ENCODE data around the gene GLT8D1. TPM values are rescaled to one million over a fixed set of nuclear protein-coding genes. Genes with fewer than 3 reads are reported as not detected.

The GLT8D1 gene
- total and polyA plus RNA-seq, 4 donors, result 33.3 to 77.9 (median 56.7) TPM

DNA sequence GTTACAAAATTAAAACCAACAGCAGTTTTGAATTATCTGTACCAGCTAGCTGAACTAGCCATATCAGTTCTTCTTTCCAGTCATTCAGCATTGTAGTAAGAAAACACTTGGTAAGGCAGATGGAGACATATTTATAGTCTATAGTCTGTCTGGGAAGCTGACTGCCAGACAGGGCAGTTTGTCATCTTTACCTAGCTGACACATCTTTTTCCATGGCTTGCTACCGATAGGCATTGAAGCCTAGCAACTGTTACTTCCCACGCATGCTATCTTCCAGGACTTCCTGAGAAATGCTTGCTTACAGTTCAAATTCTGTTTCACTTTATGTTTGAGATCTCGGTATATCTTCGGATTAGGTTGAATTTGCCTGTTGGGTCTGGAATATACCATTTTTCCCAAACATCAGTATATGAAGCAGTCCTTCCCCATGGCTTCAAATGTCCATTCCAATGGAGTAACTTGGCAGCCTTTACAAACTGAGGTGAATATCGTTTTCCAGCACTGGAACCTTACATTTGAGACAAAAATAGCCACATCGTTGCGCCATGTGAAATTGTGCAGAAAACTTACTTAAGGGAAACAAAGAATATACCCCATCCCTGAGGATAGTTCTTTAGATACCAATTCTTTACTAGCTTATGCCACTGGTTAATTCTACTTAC is 10.9 kb downstream of the GLT8D1 start:
- no peaks in the 10 kb centered on the region for H3K9me3 ChIP-seq (ENCODE audit: control insufficient read depth in 4 of 4, low read length in 3 of 4)
- H3K9ac ChIP-seq (ENCODE audit: low read depth in 1 of 2, low read length in 2 of 2), result no peak overlapping the region
- peaks cover 17 to 76% (median 70%) of the 10 kb centered on the region in 4 donors for H3K36me3 ChIP-seq (ENCODE audit: control insufficient read depth in 4 of 4, insufficient read depth in 3 of 4, low read depth in 1 of 4, low read length in 3 of 4)
- no peaks in the 10 kb centered on the region for H3K27me3 ChIP-seq (ENCODE audit: control insufficient read depth in 4 of 4, insufficient read depth in 4 of 4, low read length in 3 of 4)
- H3K4me1 ChIP-seq (ENCODE audit: control insufficient read depth in 4 of 4, insufficient read depth in 4 of 4, low read length in 3 of 4), result peaks cover 0 to 2% (median 0%) of the 10 kb centered on the region in 4 donors
- 73% methylated on average over 7 of the region's 7 CpGs for WGBS
- DNase-seq (ENCODE audit: low spot score), result no peak
- no peak overlapping the region for H3K27ac ChIP-seq (ENCODE audit: low read depth in 1 of 2, low read length in 2 of 2)
- TF ChIP-seq RAD21 (IDR thresholded peaks at IDR 0.05), result no peak
- no peak for TF ChIP-seq GABPA (IDR thresholded peaks at IDR 0.05 in 1 of 2, conservative IDR thresholded peaks at IDR 0.05 in 1 of 2)
- TF ChIP-seq MAX (IDR thresholded peaks at IDR 0.05), result no peak
- no peak for TF ChIP-seq YY1 (IDR thresholded peaks at IDR 0.05)
- TF ChIP-seq RXRA (IDR thresholded peaks at IDR 0.05), result no peak
- TF ChIP-seq HNF4A (conservative IDR thresholded peaks at IDR 0.05), result no peak
- TF ChIP-seq, protein P1, sequence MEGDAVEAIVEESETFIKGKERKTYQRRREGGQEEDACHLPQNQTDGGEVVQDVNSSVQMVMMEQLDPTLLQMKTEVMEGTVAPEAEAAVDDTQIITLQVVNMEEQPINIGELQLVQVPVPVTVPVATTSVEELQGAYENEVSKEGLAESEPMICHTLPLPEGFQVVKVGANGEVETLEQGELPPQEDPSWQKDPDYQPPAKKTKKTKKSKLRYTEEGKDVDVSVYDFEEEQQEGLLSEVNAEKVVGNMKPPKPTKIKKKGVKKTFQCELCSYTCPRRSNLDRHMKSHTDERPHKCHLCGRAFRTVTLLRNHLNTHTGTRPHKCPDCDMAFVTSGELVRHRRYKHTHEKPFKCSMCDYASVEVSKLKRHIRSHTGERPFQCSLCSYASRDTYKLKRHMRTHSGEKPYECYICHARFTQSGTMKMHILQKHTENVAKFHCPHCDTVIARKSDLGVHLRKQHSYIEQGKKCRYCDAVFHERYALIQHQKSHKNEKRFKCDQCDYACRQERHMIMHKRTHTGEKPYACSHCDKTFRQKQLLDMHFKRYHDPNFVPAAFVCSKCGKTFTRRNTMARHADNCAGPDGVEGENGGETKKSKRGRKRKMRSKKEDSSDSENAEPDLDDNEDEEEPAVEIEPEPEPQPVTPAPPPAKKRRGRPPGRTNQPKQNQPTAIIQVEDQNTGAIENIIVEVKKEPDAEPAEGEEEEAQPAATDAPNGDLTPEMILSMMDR (IDR thresholded peaks at IDR 0.05; ENCODE audit: low read depth, low read length, missing input control), result no peak
- TF ChIP-seq TAF1 (conservative IDR thresholded peaks at IDR 0.05), result no peak
- TF ChIP-seq NR2F2 (IDR thresholded peaks at IDR 0.05), result no peak
- no peak for TF ChIP-seq REST (IDR thresholded peaks at IDR 0.05)
- no peak for TF ChIP-seq FOXA2 (IDR thresholded peaks at IDR 0.05)
- TF ChIP-seq HNF4G (IDR thresholded peaks at IDR 0.05), result no peak
- no peak for TF ChIP-seq FOXA1 (IDR thresholded peaks at IDR 0.05)
- no peak for TF ChIP-seq JUND (IDR thresholded peaks at IDR 0.05)
- TF ChIP-seq ATF3 (IDR thresholded peaks at IDR 0.05), result no peak
- TF ChIP-seq EGR1 (IDR thresholded peaks at IDR 0.05; ENCODE audit: low read depth in 2 of 2), result no peak
- no peak for TF ChIP-seq ZBTB33 (IDR thresholded peaks at IDR 0.05)
- H3K4me3 ChIP-seq (ENCODE audit: low read depth in 1 of 3, low read length in 3 of 3), result no peak overlapping the region

All from liver (tissue), 9 donors.